Activated naive CD8-positive, alpha-beta T cell treated with anti-CD3 and anti-CD28 coated beads for 36 hours (primary cell): ENCODE measurements around the gene LPP. TPM values are rescaled to one million over a fixed set of nuclear protein-coding genes. Genes with fewer than 3 reads are reported as not detected.
A peak's percentile ranks its signal among the peaks of the same experiment; 100 is the strongest.

Experiments
- DNase-seq: peaks from one replicate; pipeline ENCODE4 v3.0.0; 2021
- H3K27ac Mint-ChIP-seq: one replicate; pipeline ENCODE4 v1.8.0; 2022; ENCODE audit warnings: mild to moderate bottlenecking, moderate library complexity, mixed read lengths
- H3K27me3 Mint-ChIP-seq: one replicate; pipeline ENCODE4 v1.8.0; 2022; ENCODE audit warnings: mild to moderate bottlenecking, mixed read lengths
- H3K36me3 Mint-ChIP-seq: one replicate; pipeline ENCODE4 v1.8.0; 2021; ENCODE audit warnings: mild to moderate bottlenecking, mixed read lengths
- H3K4me1 Mint-ChIP-seq: one replicate; pipeline ENCODE4 v1.8.0; 2021; ENCODE audit warnings: mixed read lengths
- H3K4me3 Mint-ChIP-seq: one replicate; pipeline ENCODE4 v1.8.0; 2022; ENCODE audit warnings: mild to moderate bottlenecking, moderate library complexity, mixed read lengths
- H3K9me3 Mint-ChIP-seq: one replicate; pipeline ENCODE4 v1.8.0; 2022; ENCODE audit warnings: mixed read lengths
- total RNA-seq, 2 experiments: library from RNA; stranded (reverse); gene quantifications; one replicate each; pipeline ENCODE4 v1.2.3, GENCODE V29; 2021

Gene LPP
- total RNA-seq, 2 experiments from 2014 or later: 15.0 to 15.3 TPM

DNA sequence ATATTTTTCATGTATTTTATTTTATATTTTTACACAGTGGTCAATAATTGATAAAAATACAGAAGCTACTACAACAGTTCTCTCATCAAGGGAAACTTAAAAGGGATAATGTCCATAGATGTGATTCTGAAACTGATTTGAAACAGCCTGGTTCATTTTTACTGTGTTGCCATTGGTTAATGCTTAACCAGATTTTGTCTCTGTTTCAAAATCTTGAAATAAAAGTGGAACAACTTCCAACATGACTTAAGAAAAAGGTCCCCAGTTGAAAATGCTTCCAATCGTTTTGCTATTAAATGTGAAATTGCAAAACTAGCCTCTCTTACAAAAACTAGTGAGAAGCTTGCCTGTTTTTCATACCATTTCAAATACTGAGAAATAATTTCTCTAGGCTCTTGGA is 240.7 kb downstream of the LPP start:
- Mint-ChIP-seq H3K27me3 (no peaks in the 10 kb centered on the region), H3K27ac (no peak overlapping the region), H3K4me1 (peaks cover 50% of the 10 kb centered on the region), H3K36me3 (peaks cover 8% of the 10 kb centered on the region), H3K9me3 (no peaks in the 10 kb centered on the region), H3K4me3 (no peak overlapping the region)
- DNase-seq: no peak

DNA sequence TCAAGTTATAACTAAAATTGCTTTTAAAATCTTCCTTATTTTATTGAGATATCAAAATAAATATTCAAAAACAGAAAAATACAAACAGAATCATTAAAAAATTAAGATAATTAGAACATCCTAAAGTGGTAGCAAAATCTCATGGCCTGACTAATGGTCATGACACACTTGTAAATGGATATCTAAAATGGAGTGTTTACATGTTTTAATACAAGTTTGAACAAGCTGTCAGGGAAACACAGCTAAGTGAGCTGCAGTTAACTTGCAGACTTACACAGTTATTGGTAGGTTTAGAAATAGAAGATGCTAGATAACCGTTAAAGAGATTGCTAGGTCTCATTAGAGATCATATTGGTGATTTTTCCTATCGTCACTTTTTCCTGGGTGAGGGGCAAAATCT is 242.3 kb downstream of the LPP start:
- Mint-ChIP-seq H3K27me3 (no peaks in the 10 kb centered on the region), H3K27ac (no peak overlapping the region), H3K4me3 (no peak overlapping the region), H3K36me3 (peaks cover 7% of the 10 kb centered on the region), H3K4me1 (peaks cover 50% of the 10 kb centered on the region), H3K9me3 (no peaks in the 10 kb centered on the region)
- DNase-seq: no peak

DNA sequence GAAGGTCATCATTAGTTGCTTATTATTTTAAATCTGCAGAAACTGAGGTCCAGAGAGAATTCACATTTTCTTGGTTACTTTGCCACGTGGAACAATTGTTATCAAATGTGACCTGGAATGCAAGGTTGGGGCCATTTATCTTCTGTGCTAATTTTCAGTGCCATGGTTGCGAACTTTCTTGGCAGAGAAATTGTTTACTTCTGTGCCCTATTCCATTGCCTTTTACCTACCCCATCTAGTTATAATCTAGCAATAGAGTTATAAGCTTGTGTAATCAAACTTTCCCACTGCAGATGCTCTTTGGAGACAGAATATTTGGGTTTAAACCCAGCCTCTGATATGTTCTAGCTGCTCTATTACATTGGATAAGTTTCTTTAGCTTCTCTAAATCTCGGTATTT is 242.9 kb downstream of the LPP start:
- peak overlapping the region; percentile 65 for H3K27ac Mint-ChIP-seq

DNA sequence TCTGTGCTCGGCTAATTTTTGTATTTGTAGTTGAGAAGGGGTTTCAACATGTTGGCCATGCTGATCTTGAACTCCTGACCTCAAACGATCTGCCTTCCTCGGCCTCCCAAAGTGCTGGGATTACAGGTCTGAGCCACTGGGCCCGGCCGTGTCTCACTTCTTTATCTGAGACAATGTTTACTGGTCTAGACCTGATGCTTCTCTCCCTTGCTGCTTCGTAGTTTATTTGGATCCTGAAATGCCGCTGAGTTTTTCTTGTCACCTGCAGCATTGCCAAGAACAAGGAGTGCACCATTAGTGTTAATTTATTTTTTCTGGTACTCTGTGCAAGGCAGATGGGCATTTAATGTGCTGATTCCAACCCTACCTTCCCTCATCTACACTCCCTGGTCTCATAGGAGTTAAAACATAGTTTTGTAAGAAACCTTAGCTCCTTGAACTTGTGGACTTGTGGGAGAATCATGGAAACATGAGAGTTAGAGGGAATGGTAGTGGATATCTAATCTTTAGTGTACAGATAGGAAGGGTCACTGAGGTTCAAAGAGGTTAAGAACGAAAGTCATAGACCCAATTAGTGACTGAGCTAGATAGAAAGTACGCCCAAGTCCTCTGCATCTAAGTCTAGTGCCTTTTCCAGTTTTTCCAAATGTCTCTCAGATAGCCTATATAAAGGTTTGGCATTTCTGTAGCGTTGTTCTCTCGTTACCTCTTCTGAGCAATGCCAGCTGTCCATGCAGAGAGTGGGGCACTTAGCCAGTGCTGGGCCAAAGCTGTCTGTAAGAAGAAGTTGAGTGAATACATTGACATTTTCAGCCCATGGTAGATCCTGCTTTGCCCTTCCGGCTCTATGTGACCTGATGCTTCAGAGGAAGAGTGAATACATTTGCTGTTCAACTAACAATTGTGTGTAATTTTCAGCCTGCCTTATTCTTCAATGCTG is 244.1 kb downstream of the LPP start:
- no peak for DNase-seq
- Mint-ChIP-seq H3K9me3 (peaks cover 11% of the 10 kb centered on the region), H3K27me3 (no peaks in the 10 kb centered on the region), H3K4me3 (no peak overlapping the region), H3K27ac (peak overlapping the region; percentile 65), H3K36me3 (peaks cover 19% of the 10 kb centered on the region), H3K4me1 (peaks cover 52% of the 10 kb centered on the region)

More for the DNA sequence above, 242.9 kb downstream of the LPP start:
- Mint-ChIP-seq H3K9me3 (peaks cover 3% of the 10 kb centered on the region), H3K36me3 (peaks cover 11% of the 10 kb centered on the region), H3K27me3 (no peaks in the 10 kb centered on the region), H3K4me1 (peaks cover 47% of the 10 kb centered on the region), H3K4me3 (no peak overlapping the region)
- DNase-seq: no peak

DNA sequence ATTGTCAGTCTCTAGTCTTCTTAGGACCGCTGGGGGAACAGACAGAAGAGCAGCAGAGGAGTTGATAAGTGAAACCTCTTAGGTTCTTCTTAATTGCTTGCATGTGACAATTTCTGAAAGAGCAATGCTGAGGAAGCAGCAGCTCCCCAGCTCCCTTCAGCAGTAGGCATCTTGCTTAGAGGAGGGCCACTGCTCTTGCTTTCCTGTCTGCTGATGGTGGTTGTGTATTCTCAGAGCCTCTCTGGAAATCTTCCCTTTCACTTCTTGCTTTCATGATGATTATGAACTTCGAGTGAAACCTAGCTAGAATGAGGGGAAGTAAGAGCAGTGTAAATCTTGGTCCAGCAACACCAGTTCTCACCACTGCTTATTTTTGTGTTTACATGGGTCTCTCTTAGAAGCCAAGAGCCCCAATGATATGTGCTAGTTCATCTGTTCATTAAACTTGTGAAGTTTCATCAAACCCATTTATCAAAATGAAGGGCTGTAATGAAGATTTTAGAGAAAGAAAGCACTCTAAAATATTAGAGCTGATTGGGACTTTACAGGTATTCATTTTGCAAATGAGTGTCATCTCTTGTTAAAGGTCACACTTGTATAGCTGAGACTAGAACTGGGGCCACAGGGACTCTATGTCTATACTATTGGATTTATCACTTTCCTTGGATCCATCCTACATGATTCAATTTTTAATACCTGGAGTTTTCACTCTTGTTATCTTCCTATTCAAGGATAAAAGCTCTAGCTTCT is 246.7 kb downstream of the LPP start:
- peaks cover 64% of the 10 kb centered on the region for H3K4me1 Mint-ChIP-seq
- peaks cover 11% of the 10 kb centered on the region for H3K9me3 Mint-ChIP-seq
- peak; percentile 26 for DNase-seq
- H3K27ac Mint-ChIP-seq: peak overlapping the region; percentile 63
- no peak overlapping the region for H3K4me3 Mint-ChIP-seq
- H3K27me3 Mint-ChIP-seq: no peaks in the 10 kb centered on the region
- peaks cover 25% of the 10 kb centered on the region for H3K36me3 Mint-ChIP-seq

DNA sequence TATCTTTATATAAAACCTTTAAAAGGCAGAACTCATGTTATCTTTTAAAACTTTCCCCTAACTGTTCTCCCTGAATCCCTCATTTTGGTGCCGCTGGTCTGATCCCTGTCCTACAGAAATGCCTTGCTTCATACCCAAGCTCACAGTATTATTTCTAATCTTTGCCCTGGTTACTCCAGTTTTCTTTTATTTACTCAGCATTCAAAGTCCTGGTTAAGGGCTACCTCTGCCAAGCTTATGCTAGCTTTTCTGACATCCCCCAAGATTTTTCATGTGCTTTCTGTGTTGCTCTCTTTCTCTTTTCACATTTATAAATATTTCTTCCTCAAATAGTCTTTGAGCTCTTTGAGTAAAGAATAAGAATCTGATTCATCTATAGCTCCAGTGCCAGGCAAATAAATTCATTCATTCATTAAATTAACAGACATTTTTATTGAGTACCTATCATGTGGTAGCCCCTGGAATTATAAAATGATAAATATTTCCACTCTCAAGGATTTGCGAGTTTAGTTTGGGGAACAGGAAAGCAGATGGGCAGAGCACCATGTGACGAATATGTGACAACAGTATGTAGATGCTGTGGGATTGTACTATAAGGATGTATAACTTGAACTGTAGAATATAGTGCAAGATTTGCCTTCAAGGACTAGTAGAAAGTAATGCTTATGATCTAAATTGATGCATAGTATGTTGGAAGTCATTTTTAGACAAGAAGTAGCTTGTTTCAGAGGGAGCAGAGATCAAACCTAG is 247.5 kb downstream of the LPP start:
- H3K36me3 Mint-ChIP-seq: peaks cover 29% of the 10 kb centered on the region
- H3K27ac Mint-ChIP-seq: peak overlapping the region; percentile 63
- H3K4me3 Mint-ChIP-seq: no peak overlapping the region
- no peak for DNase-seq
- peaks cover 11% of the 10 kb centered on the region for H3K9me3 Mint-ChIP-seq
- peaks cover 64% of the 10 kb centered on the region for H3K4me1 Mint-ChIP-seq
- H3K27me3 Mint-ChIP-seq: no peaks in the 10 kb centered on the region

DNA sequence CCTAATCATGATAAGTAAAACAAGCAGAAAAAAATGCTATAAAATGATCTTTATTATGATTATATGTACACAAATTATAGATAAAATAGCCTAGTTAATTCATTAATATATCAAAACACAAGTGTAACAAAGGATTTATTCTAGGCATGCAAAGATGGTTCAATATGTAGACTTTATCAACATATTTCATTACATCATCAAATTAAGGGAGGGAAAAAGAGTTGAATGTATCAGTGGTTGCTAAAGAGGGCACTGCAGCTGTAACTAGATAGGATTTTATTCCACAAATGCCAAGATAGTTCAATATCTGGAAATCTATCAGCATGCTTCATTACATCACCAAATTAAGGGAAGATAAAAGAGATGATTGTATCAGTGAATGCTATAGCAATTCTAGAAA is 248.3 kb downstream of the LPP start:
- Mint-ChIP-seq H3K4me3 (no peak overlapping the region), H3K36me3 (peaks cover 35% of the 10 kb centered on the region), H3K4me1 (peaks cover 56% of the 10 kb centered on the region), H3K9me3 (peaks cover 11% of the 10 kb centered on the region), H3K27ac (no peak overlapping the region), H3K27me3 (no peaks in the 10 kb centered on the region)
- no peak for DNase-seq

DNA sequence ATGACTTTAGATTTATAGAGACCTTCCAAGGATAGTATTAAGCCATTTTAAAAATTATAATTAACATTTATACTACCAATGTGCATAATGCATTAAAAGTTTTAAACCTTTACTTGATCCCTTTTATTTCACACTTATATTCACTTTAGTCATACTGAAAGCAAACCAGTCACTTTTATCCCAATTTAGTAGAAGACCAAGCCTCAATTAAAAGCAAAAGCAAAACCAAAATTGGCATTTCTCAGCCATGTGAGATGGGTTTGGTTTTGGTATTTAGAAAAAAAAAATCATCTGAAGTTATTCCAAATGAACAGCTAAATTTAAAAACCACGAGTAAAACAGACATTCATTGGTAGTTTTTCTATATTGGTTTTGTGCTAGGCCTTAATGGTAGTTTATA is 249.4 kb downstream of the LPP start:
- H3K27ac Mint-ChIP-seq: peak overlapping the region; percentile 23
- H3K4me3 Mint-ChIP-seq: no peak overlapping the region
- DNase-seq: no peak
- peaks cover 11% of the 10 kb centered on the region for H3K9me3 Mint-ChIP-seq
- H3K36me3 Mint-ChIP-seq: peaks cover 45% of the 10 kb centered on the region
- no peaks in the 10 kb centered on the region for H3K27me3 Mint-ChIP-seq
- H3K4me1 Mint-ChIP-seq: peaks cover 46% of the 10 kb centered on the region

DNA sequence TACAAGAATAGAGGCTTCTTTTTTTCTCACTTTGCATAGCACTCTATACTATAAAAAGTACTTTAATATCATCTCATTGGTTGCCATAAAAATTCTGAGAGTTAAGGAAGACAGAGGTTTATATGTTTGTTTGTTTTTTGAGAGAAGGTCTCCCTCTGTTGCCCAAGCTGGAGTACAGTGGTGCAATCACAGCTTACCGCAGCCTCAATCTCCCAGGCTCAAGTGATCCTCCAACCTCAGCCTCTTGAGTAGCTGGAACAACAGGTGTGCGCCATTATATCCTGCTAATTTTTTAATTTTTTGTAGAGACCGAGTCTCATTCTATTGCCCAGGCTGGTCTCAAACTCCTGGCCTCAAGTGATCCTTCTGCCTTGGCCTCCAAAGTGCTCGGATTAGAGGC is 250.2 kb downstream of the LPP start:
- peaks cover 39% of the 10 kb centered on the region for H3K36me3 Mint-ChIP-seq
- DNase-seq: no peak
- H3K4me3 Mint-ChIP-seq: no peak overlapping the region
- H3K27ac Mint-ChIP-seq: peak overlapping the region; percentile 13
- H3K4me1 Mint-ChIP-seq: peaks cover 40% of the 10 kb centered on the region
- H3K9me3 Mint-ChIP-seq: peaks cover 11% of the 10 kb centered on the region
- no peaks in the 10 kb centered on the region for H3K27me3 Mint-ChIP-seq

DNA sequence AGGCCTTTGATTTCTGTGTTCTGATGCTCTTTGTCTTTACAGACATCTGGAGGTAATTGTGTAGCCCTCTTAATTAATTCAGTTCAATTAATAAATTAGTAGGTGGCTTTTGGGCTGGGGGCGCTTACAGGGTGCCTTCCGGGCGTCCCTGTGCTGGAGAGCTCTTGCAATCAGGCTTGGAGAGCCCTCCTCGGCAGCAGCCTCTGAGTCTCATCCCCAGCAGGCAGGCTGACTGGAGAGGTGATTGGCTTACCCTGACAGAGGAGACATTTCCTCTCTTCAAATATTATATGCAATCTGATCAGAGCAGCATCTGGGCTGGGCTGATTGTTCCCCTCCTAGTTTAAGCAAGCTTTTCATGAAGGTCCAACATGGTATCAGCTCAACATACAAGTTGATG is 250.7 kb downstream of the LPP start:
- no peak overlapping the region for H3K27ac Mint-ChIP-seq
- H3K4me3 Mint-ChIP-seq: no peak overlapping the region
- no peaks in the 10 kb centered on the region for H3K27me3 Mint-ChIP-seq
- no peak for DNase-seq
- H3K4me1 Mint-ChIP-seq: peaks cover 36% of the 10 kb centered on the region
- peaks cover 39% of the 10 kb centered on the region for H3K36me3 Mint-ChIP-seq
- peaks cover 11% of the 10 kb centered on the region for H3K9me3 Mint-ChIP-seq

DNA sequence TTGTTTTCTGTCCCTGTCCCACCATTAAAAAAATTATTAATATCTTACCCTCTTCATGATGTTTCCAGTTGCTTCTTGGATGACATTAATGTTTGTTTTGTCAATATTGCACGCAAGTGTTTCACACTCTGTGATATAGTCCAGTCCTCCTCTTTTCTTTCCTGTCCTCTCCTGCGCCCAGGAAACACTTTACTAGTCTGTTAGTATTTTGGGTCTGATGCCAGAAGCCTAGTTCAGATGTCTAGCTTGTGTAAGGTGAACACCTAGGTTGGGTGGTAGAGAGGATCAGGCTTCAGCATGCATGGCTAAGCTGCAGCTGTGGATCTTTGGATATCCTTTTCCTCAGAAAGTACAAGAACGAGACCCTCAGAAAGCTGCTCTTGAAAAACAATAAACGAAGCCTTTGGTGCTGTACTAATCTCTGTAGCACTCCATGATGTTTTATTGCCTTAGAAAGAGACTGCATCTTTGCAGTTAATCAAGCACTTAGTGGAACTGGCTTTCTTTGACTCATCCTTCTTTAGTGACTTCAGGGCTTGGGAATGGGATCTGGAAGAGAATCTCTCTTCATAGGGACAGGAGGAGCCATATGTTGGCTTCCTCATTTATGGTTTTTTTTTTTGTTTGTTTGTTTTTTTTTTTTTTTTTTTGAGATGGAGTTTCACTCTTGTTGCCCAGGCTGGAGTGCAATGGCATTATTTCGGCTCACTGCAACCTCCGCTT is 253.4 kb downstream of the LPP start:
- DNase-seq: no peak
- H3K36me3 Mint-ChIP-seq: peaks cover 33% of the 10 kb centered on the region
- no peak overlapping the region for H3K4me3 Mint-ChIP-seq
- H3K4me1 Mint-ChIP-seq: peaks cover 17% of the 10 kb centered on the region
- no peaks in the 10 kb centered on the region for H3K27me3 Mint-ChIP-seq
- no peak overlapping the region for H3K27ac Mint-ChIP-seq
- peaks cover 6% of the 10 kb centered on the region for H3K9me3 Mint-ChIP-seq

DNA sequence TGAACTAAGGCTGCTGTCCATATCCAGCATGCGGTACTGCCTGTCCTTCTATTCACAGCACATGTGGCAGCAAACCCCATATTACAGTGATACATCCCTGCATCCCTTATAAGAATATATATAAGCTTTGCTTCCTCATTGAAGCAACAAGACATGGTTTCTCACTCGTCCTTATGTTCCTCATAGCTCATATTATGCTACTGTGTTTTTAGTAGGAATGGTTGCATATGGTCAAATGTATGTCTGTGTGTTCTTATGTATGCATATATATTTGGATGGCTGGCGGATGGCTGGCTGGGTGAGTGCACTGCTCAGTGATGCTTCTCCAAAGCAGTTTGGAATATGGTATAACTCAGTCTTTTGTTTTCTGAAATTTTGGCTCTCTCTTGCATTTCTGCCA is 254.9 kb downstream of the LPP start:
- H3K36me3 Mint-ChIP-seq: peaks cover 29% of the 10 kb centered on the region
- no peak for DNase-seq
- H3K4me1 Mint-ChIP-seq: peaks cover 6% of the 10 kb centered on the region
- no peak overlapping the region for H3K27ac Mint-ChIP-seq
- no peak overlapping the region for H3K4me3 Mint-ChIP-seq
- no peaks in the 10 kb centered on the region for H3K27me3 Mint-ChIP-seq
- no peaks in the 10 kb centered on the region for H3K9me3 Mint-ChIP-seq

DNA sequence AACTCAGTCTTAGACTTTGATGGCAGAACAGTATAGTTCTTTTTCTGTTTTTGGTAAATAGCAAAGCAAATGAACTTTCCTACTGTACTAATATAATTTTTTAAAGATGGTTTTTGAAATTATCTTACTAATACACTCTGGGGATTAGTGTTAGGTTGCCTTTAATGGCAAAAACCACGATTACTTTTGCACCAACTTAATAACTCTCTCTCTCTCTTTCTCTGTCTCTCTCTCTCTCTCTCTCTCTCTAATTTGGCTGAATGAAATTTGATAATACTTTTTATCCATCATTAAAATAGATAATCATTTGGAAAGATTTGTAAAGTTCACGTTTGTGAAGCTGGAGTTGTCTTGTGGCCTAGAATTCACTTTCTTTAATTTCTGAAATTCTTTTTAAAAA is 257.8 kb downstream of the LPP start:
- Mint-ChIP-seq H3K4me3 (no peak overlapping the region), H3K27me3 (no peaks in the 10 kb centered on the region), H3K27ac (no peak overlapping the region), H3K36me3 (peaks cover 16% of the 10 kb centered on the region), H3K9me3 (no peaks in the 10 kb centered on the region), H3K4me1 (peaks cover under 1% of the 10 kb centered on the region)
- DNase-seq: no peak

DNA sequence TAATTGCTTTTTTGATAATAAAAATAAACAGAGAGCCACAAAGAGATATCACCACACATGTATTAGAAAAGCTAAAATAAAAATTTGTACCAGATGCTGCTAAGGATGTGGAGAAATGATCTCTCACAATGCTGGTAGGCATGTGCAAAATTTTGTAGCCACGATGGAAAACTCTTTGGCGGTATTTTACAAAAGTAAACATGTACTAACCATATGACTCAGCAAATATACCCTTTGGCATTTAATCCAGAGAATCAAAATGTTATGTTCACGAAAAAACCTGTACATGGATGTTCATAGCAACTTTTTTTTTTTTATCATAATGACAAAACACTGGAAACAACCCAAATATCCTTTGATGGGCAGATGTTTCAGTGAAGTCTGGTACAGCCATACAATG is 261.2 kb downstream of the LPP start:
- Mint-ChIP-seq H3K4me3 (no peak overlapping the region), H3K27ac (no peak overlapping the region), H3K4me1 (peaks cover 11% of the 10 kb centered on the region), H3K36me3 (peaks cover 3% of the 10 kb centered on the region), H3K9me3 (peaks cover 2% of the 10 kb centered on the region), H3K27me3 (no peaks in the 10 kb centered on the region)
- no peak for DNase-seq
